K562 (cell line): Measurements from ENCODE around the gene F13A1. TPM values are rescaled to one million over a fixed set of nuclear protein-coding genes. Genes with fewer than 3 reads are reported as not detected.

Source experiments
- CEBPG ChIP-seq, 3 experiments: fragments of 200-800 bp in 1 of 3; sonication (Bioruptor generic) in 1 of 3; sonication (generic) in 1 of 3; formaldehyde crosslinking in 1 of 3; IDR thresholded peaks in 2 of 3; conservative IDR thresholded peaks in 1 of 3; 2 replicates each; pipeline versions ENCODE4 v1.6.1 to v1.8.0; 2016 to 2022; ENCODE audit warnings: missing compliant biosample characterization in 2 of 3, missing genetic modification characterization in 2 of 3, mild to moderate bottlenecking in 1 of 3, missing genetic modification reagents in 1 of 3
- IRF9 ChIP-seq: fragments of 450-650 bp; IDR thresholded peaks from 2 replicates; pipeline ENCODE4 v1.6.1; 2016; ENCODE audit warnings: missing biosample characterization, missing genetic modification characterization
- POLR2AphosphoS2 ChIP-seq: IDR thresholded peaks from 2 replicates; pipeline ENCODE4 v1.6.1; 2012; ENCODE audit warnings: low read length, improper control_type of control experiment
- SMARCB1 ChIP-seq: IDR thresholded peaks from 2 replicates; pipeline ENCODE4 v1.6.1; 2011; ENCODE audit warnings: improper control_type of control experiment, low read depth; ENCODE audit not compliant: insufficient read length
- ZNF592 ChIP-seq: fragments of 450-650 bp; IDR thresholded peaks from 2 replicates; pipeline ENCODE4 v1.6.1; 2017; ENCODE audit warnings: antibody characterized with exemption, mild to moderate bottlenecking
- ZNF639 ChIP-seq, 2 experiments: fragments of 200-800 bp in 1 of 2; sonication (Bioruptor generic) in 1 of 2; sonication (generic) in 1 of 2; formaldehyde crosslinking in 1 of 2; IDR thresholded peaks in 1 of 2; conservative IDR thresholded peaks in 1 of 2; 2 replicates each; pipeline versions ENCODE4 v1.5.0 to v1.6.1; 2016 to 2020; ENCODE audit warnings: missing compliant biosample characterization in 1 of 2, missing genetic modification characterization in 1 of 2, missing genetic modification reagents in 1 of 2
- polyA plus RNA-seq, 8 experiments: library from polyadenylated mRNA; depleted of rRNA in 4 of 8; stranded (reverse) in 5 of 8; unstranded in 3 of 8; fragments of >200 nt; fragmentation: Nextera tagmentation in 2 of 8; fragmentation: Illumina TruSeq in 1 of 8; extraction: Ambion mirVana in 2 of 8; extraction: Trizol in 1 of 8; gene quantifications; 2 replicates each; pipeline versions ENCODE4 v1.2.1 to v1.2.3, GENCODE V29; 2011 to 2014; ENCODE audit warnings: inconsistent platforms in 1 of 8, missing spikeins in 1 of 8
- total RNA-seq, 7 experiments: library from RNA; depleted of rRNA in 6 of 7; stranded (reverse); fragments of >200 nt in 6 of 7; fragmentation: Illumina TruSeq in 2 of 7; extraction: Trizol in 2 of 7; gene quantifications; 2 replicates each; pipeline versions ENCODE4 v1.2.1 to v1.2.3, GENCODE V29; 2011 to 2021; ENCODE audit warnings: low replicate concordance in 1 of 7

The F13A1 gene
- total and polyA plus RNA-seq, 9 of the 15 experiments (the other 6 are each of a cell fraction or from before 2014, with no cell fraction given), result 0.33 TPM; not detected in 8

- TF ChIP-seq IRF9 (tag) (no peak), POLR2AphosphoS2 (no peak), SMARCB1 (no peak), ZNF639 (CRISPR knock-in tag; conservative IDR thresholded peaks at IDR 0.05 in 1 of 2, IDR thresholded peaks at IDR 0.05 in 1 of 2) (no peak), ZNF592 (no peak), CEBPG (CRISPR knock-in tag; IDR thresholded peaks at IDR 0.05) (no peak), CEBPG (tag; conservative IDR thresholded peaks at IDR 0.05 in 1 of 2, IDR thresholded peaks at IDR 0.05 in 1 of 2) (no peak)
Measured at GRCh38 chr6:6346427-6347023, 26.1 kb upstream of the F13A1 start (continued).
